ENCODE measurements around the gene TNFRSF19.

TNFRSF19 gene

GRCh38 chr13:23628765-23629565 lies 58.8 kb downstream of the TNFRSF19 start:
- DNase-seq (ENCODE audit: low spot score): no peak

- DNase-seq (ENCODE audit: low spot score): no peak
Measured at GRCh38 chr13:23629566-23630272, 59.5 kb downstream of the TNFRSF19 start.

GRCh38 chr13:23630349-23631093 lies 60.3 kb downstream of the TNFRSF19 start:
- DNase-seq (ENCODE audit: low spot score): no peak

- DNase-seq (ENCODE audit: low spot score): no peak
Measured at GRCh38 chr13:23631311-23632047, 61.3 kb downstream of the TNFRSF19 start.

GRCh38 chr13:23632048-23632582 lies 61.9 kb downstream of the TNFRSF19 start:
- DNase-seq (ENCODE audit: low spot score): no peak

- DNase-seq (ENCODE audit: low spot score): no peak
Measured at GRCh38 chr13:23632741-23633140, 62.5 kb downstream of the TNFRSF19 start.

GRCh38 chr13:23634897-23635296 lies 64.7 kb downstream of the TNFRSF19 start:
- DNase-seq (ENCODE audit: low spot score): no peak

- no peak for DNase-seq (ENCODE audit: low spot score)
Measured at GRCh38 chr13:23636360-23636759, 66.1 kb downstream of the TNFRSF19 start.

- no peak for DNase-seq (ENCODE audit: low spot score)
Measured at GRCh38 chr13:23637829-23638228, 67.6 kb downstream of the TNFRSF19 start.

- DNase-seq (ENCODE audit: low spot score): no peak
Measured at GRCh38 chr13:23639674-23640073, 69.5 kb downstream of the TNFRSF19 start.

GRCh38 chr13:23642110-23642509 lies 71.9 kb downstream of the TNFRSF19 start:
- DNase-seq (ENCODE audit: low spot score): no peak

- DNase-seq (ENCODE audit: low spot score): no peak
Measured at GRCh38 chr13:23643338-23644125, 73.3 kb downstream of the TNFRSF19 start.

- no peak for DNase-seq (ENCODE audit: low spot score)
Measured at GRCh38 chr13:23644126-23644419, 73.9 kb downstream of the TNFRSF19 start.

GRCh38 chr13:23644527-23645138 lies 74.4 kb downstream of the TNFRSF19 start:
- no peak for DNase-seq (ENCODE audit: low spot score)

- DNase-seq (ENCODE audit: low spot score): no peak
Measured at GRCh38 chr13:23645851-23646250, 75.6 kb downstream of the TNFRSF19 start.

- DNase-seq (ENCODE audit: low spot score): no peak
Measured at GRCh38 chr13:23651439-23651838, 81.2 kb downstream of the TNFRSF19 start.

GRCh38 chr13:23651887-23652286 lies 81.7 kb downstream of the TNFRSF19 start:
- no peak for DNase-seq (ENCODE audit: low spot score)

- DNase-seq (ENCODE audit: low spot score): no peak
Measured at GRCh38 chr13:23652909-23653726, 82.9 kb downstream of the TNFRSF19 start.
